SK-N-SH (cell line): ENCODE results near the gene LRRC43. TPM values are rescaled to one million over a fixed set of nuclear protein-coding genes. Genes with fewer than 3 reads are reported as not detected.

ENCODE experiments used
- CTCF ChIA-PET: fragments of 300-600, 350-600 bp; formaldehyde crosslinking; extraction: SDS; loops from one replicate; lab custom pipeline; 2021; lab: Yijun Ruan, JAX
- POLR2A ChIA-PET: fragments of 350-600 bp; sonication (Branson Sonifier 250); formaldehyde crosslinking; extraction: SDS; loops from one replicate; lab custom pipeline; 2020; ENCODE audit warnings: antibody characterized with exemption, inconsistent platforms; lab: Yijun Ruan, JAX
- DNase-seq: peaks from one replicate; pipeline ENCODE4 v3.0.0; 2012
- H2AFZ ChIP-seq: fragments of 200-600 bp; sonication (generic); 2 replicates; pipeline ENCODE4 v1.8.1; 2016; ENCODE audit warnings: antibody characterized with exemption, mild to moderate bottlenecking, low read depth
- H3F3A ChIP-seq: fragments of 200-600 bp; sonication (generic); replicated peaks from 2 replicates; pipeline ENCODE3; 2016; ENCODE audit warnings: antibody characterized with exemption, mild to moderate bottlenecking; ENCODE audit not compliant: insufficient read depth
- H3K27ac ChIP-seq, 2 experiments: fragments of 200-500 bp in 1 of 2; fragments of 200-600 bp in 1 of 2; sonication (Bioruptor generic) in 1 of 2; sonication (generic), shearing (Covaris generic) in 1 of 2; 2 replicates each; pipeline versions ENCODE4 v1.5.1 to v1.6.1; 2014 to 2016; ENCODE audit warnings: low read depth in 2 of 2, inconsistent platforms in 1 of 2, low read length in 1 of 2, mild to moderate bottlenecking in 1 of 2, mixed read lengths in 1 of 2
- H3K27me3 ChIP-seq: fragments of 200-600 bp; sonication (generic), shearing (Covaris generic); 2 replicates; pipeline ENCODE4 v1.6.1; 2016; ENCODE audit warnings: mixed run types; ENCODE audit not compliant: insufficient read depth
- H3K36me3 ChIP-seq, 2 experiments: fragments of 200-500 bp in 1 of 2; fragments of 200-600 bp in 1 of 2; sonication (Bioruptor generic) in 1 of 2; sonication (generic) in 1 of 2; replicated peaks in 1 of 2; 2 replicates each; pipeline versions ENCODE3 to v1.5.1; 2014 to 2016; ENCODE audit warnings: low read length in 1 of 2, mild to moderate bottlenecking in 1 of 2; ENCODE audit not compliant: insufficient read depth in 2 of 2, control insufficient read depth in 1 of 2
- H3K4me1 ChIP-seq, 2 experiments: fragments of 200-500 bp in 1 of 2; fragments of 200-600 bp in 1 of 2; sonication (Bioruptor generic) in 1 of 2; sonication (generic), shearing (Covaris generic) in 1 of 2; 2 replicates each; pipeline versions ENCODE4 v1.5.1 to v1.6.1; 2014 to 2016; ENCODE audit warnings: low read depth in 1 of 2, low read length in 1 of 2, mixed run types in 1 of 2; ENCODE audit not compliant: insufficient read depth in 2 of 2, control insufficient read depth in 1 of 2
- H3K4me2 ChIP-seq: fragments of 200-600 bp; sonication (generic), shearing (Covaris generic); 2 replicates; pipeline ENCODE4 v1.6.1; 2017; ENCODE audit warnings: mixed run types
- H3K4me3 ChIP-seq, 2 experiments: fragments of 200-500 bp in 1 of 2; fragments of 200-600 bp in 1 of 2; sonication (Bioruptor generic) in 1 of 2; sonication (generic), shearing (Covaris generic) in 1 of 2; 2 replicates each; pipeline versions ENCODE4 v1.5.1 to v1.8.1; 2014 to 2016; ENCODE audit warnings: low read depth in 2 of 2, inconsistent platforms in 1 of 2, low read length in 1 of 2, mild to moderate bottlenecking in 1 of 2, mixed read lengths in 1 of 2, moderate library complexity in 1 of 2
- H3K79me2 ChIP-seq: fragments of 200-600 bp; sonication (generic); 2 replicates; pipeline ENCODE4 v1.8.1; 2017; ENCODE audit warnings: mild to moderate bottlenecking; ENCODE audit not compliant: insufficient read depth
- H3K9ac ChIP-seq: fragments of 200-600 bp; sonication (generic); 2 replicates; pipeline ENCODE4 v1.6.1; 2017; ENCODE audit warnings: mixed run types
- H3K9me2 ChIP-seq: fragments of 200-600 bp; sonication (generic); 2 replicates; pipeline ENCODE4 v1.6.1; 2017; ENCODE audit warnings: mixed run types
- H3K9me3 ChIP-seq: fragments of 200-600 bp; sonication (generic); 2 replicates; pipeline ENCODE4 v1.6.1; 2017; ENCODE audit warnings: mixed run types, mild to moderate bottlenecking, moderate library complexity
- H4K20me1 ChIP-seq: fragments of 200-600 bp; sonication (generic); 2 replicates; pipeline ENCODE4 v1.6.1; 2017; ENCODE audit warnings: mild to moderate bottlenecking, mixed run types; ENCODE audit not compliant: insufficient read depth
- CTCF ChIP-seq: fragments of 200-600 bp; sonication (generic); IDR thresholded peaks from 2 replicates; pipeline ENCODE4 v1.6.1; 2017; ENCODE audit warnings: antibody characterized with exemption, mild to moderate bottlenecking, moderate library complexity
- EP300 ChIP-seq, 2 experiments: IDR thresholded peaks; 2 replicates each; pipeline versions ENCODE4 v1.4.0 to v1.6.1; 2012; ENCODE audit warnings: borderline replicate concordance in 1 of 2, low read depth in 1 of 2, low read length in 1 of 2
- EZH2phosphoT487 ChIP-seq: fragments of 200-600 bp; sonication (generic); IDR thresholded peaks from 2 replicates; pipeline ENCODE4 v1.6.1; 2017; ENCODE audit warnings: low read depth, mixed run types, mild to moderate bottlenecking, antibody characterized with exemption, moderate library complexity, borderline replicate concordance
- FOSL2 ChIP-seq: IDR thresholded peaks from 2 replicates; pipeline ENCODE4 v1.4.0; 2012; ENCODE audit warnings: low read depth, mild to moderate bottlenecking, moderate library complexity, borderline replicate concordance
- FOXM1 ChIP-seq: IDR thresholded peaks from 2 replicates; pipeline ENCODE4 v1.4.0; 2012; ENCODE audit warnings: low read depth, mild to moderate bottlenecking
- JUND ChIP-seq: IDR thresholded peaks from 2 replicates; pipeline ENCODE4 v1.4.0; 2012
- MAX ChIP-seq: IDR thresholded peaks from 2 replicates; pipeline ENCODE4 v1.4.0; 2012; ENCODE audit warnings: low read depth
- NFIC ChIP-seq: IDR thresholded peaks from 2 replicates; pipeline ENCODE4 v1.4.0; 2012; ENCODE audit warnings: borderline replicate concordance
- NRF1 ChIP-seq: IDR thresholded peaks from 2 replicates; pipeline ENCODE4 v1.6.1; 2012; ENCODE audit warnings: low read depth, mild to moderate bottlenecking, low read length
- POLR2AphosphoS5 ChIP-seq: IDR thresholded peaks from 2 replicates; pipeline ENCODE4 v1.6.1; 2012; ENCODE audit warnings: low read depth, low read length
- RCOR1 ChIP-seq: fragments of 150-350 bp; IDR thresholded peaks from 2 replicates; pipeline ENCODE4 v1.6.1; 2017; ENCODE audit warnings: antibody characterized with exemption, low read length
- REST ChIP-seq: IDR thresholded peaks from 2 replicates; pipeline ENCODE4 v1.6.1; 2012; ENCODE audit warnings: mild to moderate bottlenecking, low read depth, low read length, moderate library complexity
- SIN3A ChIP-seq: IDR thresholded peaks from 2 replicates; pipeline ENCODE4 v1.6.1; 2012; ENCODE audit warnings: low read depth, mild to moderate bottlenecking, low read length, moderate library complexity, borderline replicate concordance
- SMC3 ChIP-seq: IDR thresholded peaks from 2 replicates; pipeline ENCODE4 v1.6.1; 2012; ENCODE audit warnings: low read depth, low read length, improper control_type of control experiment
- TCF12 ChIP-seq: IDR thresholded peaks from 2 replicates; pipeline ENCODE4 v1.4.0; 2012
- TEAD4 ChIP-seq: IDR thresholded peaks from 2 replicates; pipeline ENCODE4 v1.4.0; 2012; ENCODE audit warnings: mild to moderate bottlenecking, borderline replicate concordance; ENCODE audit not compliant: insufficient read depth
- ZBTB33 ChIP-seq: IDR thresholded peaks from 2 replicates; pipeline ENCODE4 v1.4.0; 2012; ENCODE audit warnings: low read depth, borderline replicate concordance
- WGBS: methylation state at CpG from one replicate; pipeline ENCODE4 v1.1.6; 2017; ENCODE audit warnings: low lambda C conversion rate; 5-methylcytosine and 5-hydroxymethylcytosine counted together
- polyA plus RNA-seq, 3 experiments: library from polyadenylated mRNA; depleted of rRNA; stranded (reverse); fragments of >200 nt; gene quantifications; 2 replicates each; pipeline ENCODE4 v1.2.3, GENCODE V29; 2012
- TF ChIP-seq, protein P1 (sequence below): fragments of 150-350 bp; IDR thresholded peaks from 2 replicates; pipeline ENCODE4 v1.6.1; 2016; ENCODE audit warnings: mild to moderate bottlenecking, low read depth, low read length

Gene LRRC43
- polyA plus RNA-seq, 1 of the 3 experiments (the other 2 are of a cell fraction): 0.94 TPM

DNA sequence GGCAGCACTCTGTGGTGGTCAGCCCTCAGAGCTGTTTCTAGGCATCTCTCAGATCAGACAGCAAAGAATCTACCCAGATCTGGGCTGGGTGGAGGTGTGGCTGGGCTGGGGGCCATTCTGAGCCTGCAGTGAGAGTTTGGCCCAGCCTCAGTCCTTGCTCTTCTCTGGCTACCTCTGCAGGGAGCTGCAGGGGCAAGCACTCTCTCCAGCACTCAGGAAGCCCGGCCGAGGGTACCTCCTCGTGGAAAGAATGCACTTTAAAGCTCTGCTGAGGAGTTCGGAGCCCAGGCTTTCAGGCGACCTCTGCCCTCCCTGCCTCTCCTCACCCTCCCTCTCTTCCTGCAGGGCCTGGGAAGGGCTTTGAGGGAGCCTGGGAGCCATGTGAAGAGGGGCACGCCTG lies 40.1 kb upstream of the LRRC43 start:
- no peaks in the 10 kb centered on the region for H3F3A ChIP-seq
- H3K4me2 ChIP-seq: no peak overlapping the region
- ChIA-PET POLR2A (no interaction called here), CTCF (interaction anchor here (1.9 to 2.2 kb wide), 2 partner anchors 19 to 213 kb away, joined by 5 to 10 read pairs; no protein-coding TSS in a partner anchor)
- no peak overlapping the region for H3K4me3 ChIP-seq
- WGBS: 80% methylated on average over 2 of the region's 6 CpGs
- H3K27me3 ChIP-seq: no peaks in the 10 kb centered on the region
- H3K9ac ChIP-seq: no peak overlapping the region
- DNase-seq: no peak
- H3K9me3 ChIP-seq: no peaks in the 10 kb centered on the region
- no peaks in the 10 kb centered on the region for H3K4me1 ChIP-seq
- H3K79me2 ChIP-seq: no peaks in the 10 kb centered on the region
- no peaks in the 10 kb centered on the region for H4K20me1 ChIP-seq
- no peaks in the 10 kb centered on the region for H3K9me2 ChIP-seq
- TF ChIP-seq SMC3: no peak
- no peak for TF ChIP-seq EZH2phosphoT487
- TF ChIP-seq JUND: no peak
- TF ChIP-seq NFIC: no peak
- TF ChIP-seq, protein P1, sequence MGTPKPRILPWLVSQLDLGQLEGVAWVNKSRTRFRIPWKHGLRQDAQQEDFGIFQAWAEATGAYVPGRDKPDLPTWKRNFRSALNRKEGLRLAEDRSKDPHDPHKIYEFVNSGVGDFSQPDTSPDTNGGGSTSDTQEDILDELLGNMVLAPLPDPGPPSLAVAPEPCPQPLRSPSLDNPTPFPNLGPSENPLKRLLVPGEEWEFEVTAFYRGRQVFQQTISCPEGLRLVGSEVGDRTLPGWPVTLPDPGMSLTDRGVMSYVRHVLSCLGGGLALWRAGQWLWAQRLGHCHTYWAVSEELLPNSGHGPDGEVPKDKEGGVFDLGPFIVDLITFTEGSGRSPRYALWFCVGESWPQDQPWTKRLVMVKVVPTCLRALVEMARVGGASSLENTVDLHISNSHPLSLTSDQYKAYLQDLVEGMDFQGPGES: no peak
- TF ChIP-seq ZBTB33: no peak
- no peak for TF ChIP-seq EP300 (IDR thresholded peaks at IDR 0.05; ENCODE audit: borderline replicate concordance in 1 of 2, low read depth in 1 of 2, low read length in 1 of 2)
- TF ChIP-seq TCF12: no peak
- TF ChIP-seq NRF1: no peak
- no peak for TF ChIP-seq CTCF
- no peak for TF ChIP-seq FOXM1
- H2AFZ ChIP-seq: no peak overlapping the region
- H3K36me3 ChIP-seq: peaks cover 0 to 37% of the 10 kb centered on the region in 2 experiments
- H3K27ac ChIP-seq: no peak overlapping the region

- Histone ChIP-seq H3F3A (no peaks in the 10 kb centered on the region), H3K4me3 (no peak overlapping the region), H3K4me2 (no peak overlapping the region), H4K20me1 (no peaks in the 10 kb centered on the region), H3K27me3 (no peaks in the 10 kb centered on the region), H3K4me1 (no peaks in the 10 kb centered on the region), H3K79me2 (no peaks in the 10 kb centered on the region), H3K9me2 (no peaks in the 10 kb centered on the region), H2AFZ (no peak overlapping the region), H3K36me3 (peaks cover 0 to 27% of the 10 kb centered on the region in 2 experiments), H3K27ac (no peak overlapping the region), H3K9me3 (no peaks in the 10 kb centered on the region), H3K9ac (no peak overlapping the region)
- POLR2A ChIA-PET: no interaction called here
- 98% methylated on average over 10 of the region's 12 CpGs for WGBS
- DNase-seq: no peak
- CTCF ChIA-PET: interaction anchor here (3.4 to 8.0 kb wide), 2 partner anchors 22 to 46 kb away, joined by 14 to 51 read pairs; no protein-coding TSS in a partner anchor
- no peak for TF ChIP-seq REST
- TF ChIP-seq POLR2AphosphoS5: no peak
- TF ChIP-seq RCOR1: no peak
- no peak for TF ChIP-seq MAX
- TF ChIP-seq SIN3A: no peak
- TF ChIP-seq, protein P1: no peak
- no peak for TF ChIP-seq TEAD4
- TF ChIP-seq NRF1: no peak
- TF ChIP-seq FOSL2: no peak
These were observed 38.0 kb upstream of the LRRC43 start for GRCh38 chr12:122144885-122145284.
